A549 treated with ZK216348 at 1 μM for 4 hours (cell line): Measurements from ENCODE around the gene ITGAL. TPM values are rescaled to one million over a fixed set of nuclear protein-coding genes. Genes with fewer than 3 reads are reported as not detected.

Source experiments
- total RNA-seq: library from RNA; stranded (reverse); fragments of 200-300 nt; extraction: Qiagen RNA extraction; gene quantifications from 5 replicates; pipeline ENCODE4 v1.2.3, GENCODE V29; 2022; ENCODE audit warnings: low read depth

Gene ITGAL
- total RNA-seq: 0.15 to 0.32 TPM (median 0.20 TPM) in 3 of 5 replicates, not detected in the others

GRCh38 chr16:30472328-30472942, at the start of gene ITGAL:
Gene ITGAL, plus strand, starts transcription at chr16:30472742. Its CDS starts 96 bp downstream, at chr16:30472838.

GRCh38 chr16:30429678-30430427, 42.7 kb upstream of the ITGAL start, which contains the start of gene DCTPP1:
Gene DCTPP1, minus strand, starts transcription at chr16:30430030. Its CDS starts 50 bp downstream, at chr16:30429980.

GRCh38 chr16:30445408-30446202, 26.9 kb upstream of the ITGAL start, which contains the start of gene SEPHS2:
Gene SEPHS2, minus strand, starts transcription at chr16:30445874. Its CDS starts 147 bp downstream, at chr16:30445727.

GRCh38 chr16:30526137-30526822, 53.7 kb downstream of the ITGAL start, which contains the start of gene ZNF768:
Gene ZNF768, minus strand, starts transcription at chr16:30526566. Its CDS starts 153 bp downstream, at chr16:30526413.

GRCh38 chr16:30534368-30535105, 62.0 kb downstream of the ITGAL start, which contains the start of gene ZNF747:
Gene ZNF747, minus strand, starts transcription at chr16:30534858. Its CDS starts 179 bp downstream, at chr16:30534679.

GRCh38 chr16:30557957-30558788, 85.6 kb downstream of the ITGAL start, which contains the start of gene ZNF764:
Gene ZNF764, minus strand, starts transcription at chr16:30558374. Its CDS starts 192 bp downstream, at chr16:30558182.

GRCh38 chr16:30571445-30572322, 99.1 kb downstream of the ITGAL start, which contains the start of gene ZNF688:
Gene ZNF688, minus strand, starts transcription at chr16:30571714. Its CDS starts 85 bp downstream, at chr16:30571629.

Other genes starting within 250 kb of the ITGAL start
- 0.62 to 3.6 TPM (median 2.0 TPM) in 5 replicates for gene NPIPB13, start 224.3 kb upstream of the ITGAL start, total RNA-seq
- 61.1 to 68.0 TPM (median 65.1 TPM) in 5 replicates for gene CD2BP2, start 117.4 kb upstream of the ITGAL start, total RNA-seq
- gene TBC1D10B, start 102.2 kb upstream of the ITGAL start, total RNA-seq: 19.1 to 34.9 TPM (median 33.6 TPM) in 5 replicates
- not detected in 5 replicates for gene MYL11, start 97.9 kb upstream of the ITGAL start, total RNA-seq
- gene SEPTIN1, start 90.2 kb upstream of the ITGAL start, total RNA-seq: 1.9 to 2.3 TPM (median 2.2 TPM) in 5 replicates
- gene ZNF48, start 77.3 kb upstream of the ITGAL start, total RNA-seq: 11.3 to 14.8 TPM (median 13.1 TPM) in 5 replicates
- 2.9 to 6.7 TPM (median 6.1 TPM) in 5 replicates for gene ZNF771, start 65.1 kb upstream of the ITGAL start, total RNA-seq
- gene DCTPP1, start 42.7 kb upstream of the ITGAL start, total RNA-seq: 85.1 to 139 TPM (median 127 TPM) in 5 replicates
- 47.5 to 50.9 TPM (median 48.1 TPM) in 5 replicates for gene SEPHS2, start 26.9 kb upstream of the ITGAL start, total RNA-seq
- 30.8 to 51.6 TPM (median 48.5 TPM) in 5 replicates for gene ZNF768, start 53.8 kb downstream of the ITGAL start, total RNA-seq
- gene ZNF747, start 62.1 kb downstream of the ITGAL start, total RNA-seq: 2.7 to 4.7 TPM (median 4.1 TPM) in 5 replicates
- gene ZNF764, start 85.6 kb downstream of the ITGAL start, total RNA-seq: 3.1 to 7.0 TPM (median 5.5 TPM) in 5 replicates
- gene ZNF688, start 99.0 kb downstream of the ITGAL start, total RNA-seq: 6.1 to 12.0 TPM (median 7.0 TPM) in 5 replicates
- not detected in 5 replicates for gene ZNF785, start 113.0 kb downstream of the ITGAL start, total RNA-seq
- gene ZNF689, start 137.6 kb downstream of the ITGAL start, total RNA-seq: 7.7 to 9.6 TPM (median 8.6 TPM) in 5 replicates
- gene PRR14, start 178.2 kb downstream of the ITGAL start, total RNA-seq: 17.0 to 26.6 TPM (median 23.2 TPM) in 5 replicates
- 24.6 to 46.9 TPM (median 43.3 TPM) in 5 replicates for gene FBRS, start 185.7 kb downstream of the ITGAL start, total RNA-seq
- 5.9 to 34.3 TPM (median 23.6 TPM) in 5 replicates for gene SRCAP, start 226.4 kb downstream of the ITGAL start, total RNA-seq